DND-41 (cell line): ENCODE results near the gene TNIK.

ENCODE experiments used
- ATAC-seq: fragments of 200-7000 bp; cut with Tn5 transposase; 3 replicates; pipeline ENCODE4 v1.9.1; 2021; ENCODE audit warnings: low read depth; ENCODE audit not compliant: insufficient read depth
- DNase-seq: peaks from one replicate; pipeline ENCODE4 v3.0.0-alpha.2; 2020
- H2AFZ ChIP-seq: 2 replicates; pipeline ENCODE4 v1.6.0; 2012; ENCODE audit warnings: low read depth, low read length
- H3K27ac ChIP-seq: 2 replicates; pipeline ENCODE4 v1.5.1; 2012; ENCODE audit warnings: low read length, inconsistent platforms
- H3K27me3 ChIP-seq: fragments of 200-600 bp; sonication (generic); 2 replicates; pipeline ENCODE4 v1.6.0; 2012; ENCODE audit warnings: low read length, mild to moderate bottlenecking, inconsistent platforms; ENCODE audit not compliant: insufficient read depth, poor library complexity
- H3K36me3 ChIP-seq: 2 replicates; pipeline ENCODE4 v1.5.1; 2012; ENCODE audit warnings: low read length, inconsistent platforms; ENCODE audit not compliant: insufficient read depth
- H3K4me1 ChIP-seq: 2 replicates; pipeline ENCODE4 v1.5.1; 2012; ENCODE audit warnings: mild to moderate bottlenecking, low read length; ENCODE audit not compliant: insufficient read depth
- H3K4me2 ChIP-seq: 2 replicates; pipeline ENCODE4 v1.6.0; 2012; ENCODE audit warnings: mild to moderate bottlenecking, moderate library complexity, low read length, inconsistent platforms; ENCODE audit not compliant: insufficient read depth
- H3K4me3 ChIP-seq, 2 experiments: fragments of 200-600 bp in 1 of 2; shearing (Covaris generic) in 1 of 2; 2 replicates each; pipeline ENCODE4 v1.5.1; 2012 to 2016; ENCODE audit warnings: inconsistent platforms in 2 of 2, low read length in 2 of 2, mild to moderate bottlenecking in 2 of 2, low read depth in 1 of 2, moderate library complexity in 1 of 2
- H3K79me2 ChIP-seq: 2 replicates; pipeline ENCODE4 v1.6.0; 2012; ENCODE audit warnings: low read length, inconsistent platforms; ENCODE audit not compliant: insufficient read depth
- H3K9ac ChIP-seq: 2 replicates; pipeline ENCODE4 v1.6.0; 2012; ENCODE audit warnings: low read depth, mild to moderate bottlenecking, inconsistent platforms, low read length, moderate library complexity
- H3K9me3 ChIP-seq: 2 replicates; pipeline ENCODE4 v1.5.1; 2012; ENCODE audit warnings: low read length, moderate library complexity, mild to moderate bottlenecking, inconsistent platforms; ENCODE audit not compliant: insufficient read depth, severe bottlenecking
- H4K20me1 ChIP-seq: 2 replicates; pipeline ENCODE4 v1.6.0; 2012; ENCODE audit warnings: low read length; ENCODE audit not compliant: insufficient read depth
- CTCF ChIP-seq: IDR thresholded peaks from 2 replicates; pipeline ENCODE4 v1.5.1; 2012; ENCODE audit warnings: borderline replicate concordance, low read length, moderate library complexity, mild to moderate bottlenecking; ENCODE audit not compliant: poor library complexity, severe bottlenecking; ENCODE audit errors: extremely low read depth
- EZH2 ChIP-seq: IDR thresholded peaks from 3 replicates; pipeline ENCODE4 v1.6.1; 2012; ENCODE audit warnings: borderline replicate concordance, low read depth, mild to moderate bottlenecking, moderate library complexity, low read length, inconsistent platforms; ENCODE audit not compliant: severe bottlenecking

TNIK gene

DNA sequence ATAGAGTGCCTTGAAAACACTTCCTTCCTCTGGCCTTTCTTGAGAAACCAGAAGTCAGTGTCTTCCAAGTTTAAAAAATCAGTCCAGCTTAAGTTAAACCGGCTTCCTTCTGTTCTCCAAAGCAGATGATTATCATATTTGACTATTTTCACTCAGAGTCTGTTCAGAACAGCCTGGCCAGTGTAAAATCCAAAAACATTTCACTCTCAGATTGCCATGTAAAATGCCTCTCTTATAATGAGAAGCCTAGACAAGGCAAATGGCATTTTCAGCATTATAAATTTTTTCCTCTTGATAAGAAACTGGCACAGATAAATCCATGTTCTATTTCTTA, 193.5 kb downstream of the TNIK start:
- Histone ChIP-seq H3K36me3 (no peaks in the 10 kb centered on the region), H2AFZ (no peak overlapping the region), H3K4me1 (no peaks in the 10 kb centered on the region; the same call in 1 of the 2 replicates), H3K79me2 (no peaks in the 10 kb centered on the region), H3K9me3 (no peaks in the 10 kb centered on the region), H3K4me2 (no peak overlapping the region), H3K4me3 (no peak overlapping the region), H3K27ac (no peak overlapping the region), H3K9ac (no peak overlapping the region), H3K27me3 (no peaks in the 10 kb centered on the region), H4K20me1 (no peaks in the 10 kb centered on the region)
- TF ChIP-seq CTCF (no peak), EZH2 (no peak)
- DNase-seq (no peak), ATAC-seq (no peak)

GRCh38 chr3:171266034-171266739, 194.0 kb downstream of the TNIK start:
- H3K79me2 ChIP-seq = no peaks in the 10 kb centered on the region
- H3K9me3 ChIP-seq = no peaks in the 10 kb centered on the region
- TF ChIP-seq EZH2 (no peak), CTCF (no peak)
- H3K27ac ChIP-seq = no peak overlapping the region
- no peaks in the 10 kb centered on the region; the same call in 1 of the 2 replicates for H3K4me1 ChIP-seq
- ATAC-seq (no peak), DNase-seq (no peak)
- H3K4me3 ChIP-seq = no peak overlapping the region
- no peaks in the 10 kb centered on the region for H4K20me1 ChIP-seq
- H3K9ac ChIP-seq = no peak overlapping the region
- no peaks in the 10 kb centered on the region for H3K27me3 ChIP-seq
- H2AFZ ChIP-seq = no peak overlapping the region
- no peak overlapping the region for H3K4me2 ChIP-seq
- H3K36me3 ChIP-seq = no peaks in the 10 kb centered on the region

GRCh38 chr3:171264758-171265157, 195.4 kb downstream of the TNIK start:
- H3K9ac ChIP-seq = no peak overlapping the region
- H3K4me3 ChIP-seq = no peak overlapping the region
- no peak overlapping the region for H3K27ac ChIP-seq
- TF ChIP-seq CTCF (no peak), EZH2 (no peak)
- H3K27me3 ChIP-seq = no peaks in the 10 kb centered on the region
- H3K36me3 ChIP-seq = no peaks in the 10 kb centered on the region
- no peaks in the 10 kb centered on the region for H3K79me2 ChIP-seq
- no peaks in the 10 kb centered on the region for H4K20me1 ChIP-seq
- no peak overlapping the region for H2AFZ ChIP-seq
- no peaks in the 10 kb centered on the region; the same call in 1 of the 2 replicates for H3K4me1 ChIP-seq
- DNase-seq = no peak
- H3K4me2 ChIP-seq = no peak overlapping the region
- no peaks in the 10 kb centered on the region for H3K9me3 ChIP-seq
- no peak for ATAC-seq

GRCh38 chr3:171262431-171262830, 197.8 kb downstream of the TNIK start:
- no peak for DNase-seq
- Histone ChIP-seq H3K4me2 (no peak overlapping the region), H3K9ac (no peak overlapping the region), H3K27me3 (no peaks in the 10 kb centered on the region), H3K9me3 (no peaks in the 10 kb centered on the region), H3K27ac (no peak overlapping the region), H3K4me3 (no peak overlapping the region), H2AFZ (no peak overlapping the region), H3K79me2 (no peaks in the 10 kb centered on the region), H4K20me1 (no peaks in the 10 kb centered on the region), H3K4me1 (no peaks in the 10 kb centered on the region), H3K36me3 (no peaks in the 10 kb centered on the region)
- TF ChIP-seq CTCF (no peak), EZH2 (no peak)
- no peak for ATAC-seq
